ENCODE measurements around the gene FAM53B. TPM values are rescaled to one million over a fixed set of nuclear protein-coding genes. Genes with fewer than 3 reads are reported as not detected.
"Not testable (repeated sequence)": the region's sequence is repeated elsewhere in the genome, so short reads cannot be mapped to it uniquely, and the experiment has no call there.

Gene FAM53B
- total RNA-seq, 1 donor = 12.7 TPM

- Histone ChIP-seq H3K27ac (ENCODE audit: low read depth, low read length) (no peak overlapping the region), H3K9me3 (ENCODE audit: low read depth, low read length) (no peaks in the 10 kb centered on the region), H3K4me2 (ENCODE audit: insufficient read depth, low read length) (no peak overlapping the region), H2AFZ (ENCODE audit: low read length) (no peak overlapping the region), H3K79me2 (ENCODE audit: insufficient read depth, low read length) (no peaks in the 10 kb centered on the region), H3K36me3 (ENCODE audit: insufficient read depth, low read length) (no peaks in the 10 kb centered on the region), H3K27me3 (ENCODE audit: insufficient read depth, low read length) (no peaks in the 10 kb centered on the region), H4K20me1 (ENCODE audit: insufficient read depth, low read length) (no peaks in the 10 kb centered on the region), H3K4me1 (ENCODE audit: insufficient read depth, low read length) (no peaks in the 10 kb centered on the region), H3K4me3 (ENCODE audit: insufficient read depth, low read length) (no peak overlapping the region)
- no peak for TF ChIP-seq CTCF (IDR thresholded peaks at IDR 0.05; ENCODE audit: extremely low read depth, low read depth, low read length)
- DNase-seq (ENCODE audit: insufficient read length, low spot score, missing footprints) = no peak
Observed at GRCh38 chr10:124614003-124614659, 130.0 kb downstream of the FAM53B start.

- Histone ChIP-seq H3K4me2 (ENCODE audit: insufficient read depth, low read length) (no peak overlapping the region), H3K9me3 (ENCODE audit: low read depth, low read length) (no peaks in the 10 kb centered on the region), H4K20me1 (ENCODE audit: insufficient read depth, low read length) (no peaks in the 10 kb centered on the region), H3K4me1 (ENCODE audit: insufficient read depth, low read length) (no peaks in the 10 kb centered on the region), H3K4me3 (ENCODE audit: insufficient read depth, low read length) (no peak overlapping the region), H3K79me2 (ENCODE audit: insufficient read depth, low read length) (no peaks in the 10 kb centered on the region), H2AFZ (ENCODE audit: low read length) (no peak overlapping the region), H3K27ac (ENCODE audit: low read depth, low read length) (no peak overlapping the region), H3K27me3 (ENCODE audit: insufficient read depth, low read length) (no peaks in the 10 kb centered on the region), H3K36me3 (ENCODE audit: insufficient read depth, low read length) (no peaks in the 10 kb centered on the region)
- peak; percentile 92 for DNase-seq (ENCODE audit: insufficient read length, low spot score, missing footprints)
- no peak for TF ChIP-seq CTCF (IDR thresholded peaks at IDR 0.05; ENCODE audit: extremely low read depth, low read depth, low read length)
Observed at GRCh38 chr10:124612611-124613498, 131.3 kb downstream of the FAM53B start.

GRCh38 chr10:124611738-124612137 is 132.4 kb downstream of the FAM53B start:
- TF ChIP-seq CTCF (IDR thresholded peaks at IDR 0.05; ENCODE audit: extremely low read depth, low read depth, low read length) = no peak
- Histone ChIP-seq H3K36me3 (ENCODE audit: insufficient read depth, low read length) (no peaks in the 10 kb centered on the region), H3K4me2 (ENCODE audit: insufficient read depth, low read length) (no peak overlapping the region), H2AFZ (ENCODE audit: low read length) (no peak overlapping the region), H3K27me3 (ENCODE audit: insufficient read depth, low read length) (no peaks in the 10 kb centered on the region), H3K4me3 (ENCODE audit: insufficient read depth, low read length) (no peak overlapping the region), H3K79me2 (ENCODE audit: insufficient read depth, low read length) (no peaks in the 10 kb centered on the region), H3K27ac (ENCODE audit: low read depth, low read length) (no peak overlapping the region), H3K4me1 (ENCODE audit: insufficient read depth, low read length) (no peaks in the 10 kb centered on the region), H3K9me3 (ENCODE audit: low read depth, low read length) (no peaks in the 10 kb centered on the region), H4K20me1 (ENCODE audit: insufficient read depth, low read length) (no peaks in the 10 kb centered on the region)
- DNase-seq (ENCODE audit: insufficient read length, low spot score, missing footprints) = peak; percentile 84

GRCh38 chr10:124610851-124611250 is 133.3 kb downstream of the FAM53B start:
- H3K4me2 ChIP-seq (ENCODE audit: insufficient read depth, low read length); H4K20me1 ChIP-seq (ENCODE audit: insufficient read depth, low read length); H3K27ac ChIP-seq (ENCODE audit: low read depth, low read length); H3K4me1 ChIP-seq (ENCODE audit: insufficient read depth, low read length); DNase-seq (ENCODE audit: insufficient read length, low spot score, missing footprints); H3K79me2 ChIP-seq (ENCODE audit: insufficient read depth, low read length); H2AFZ ChIP-seq (ENCODE audit: low read length); H3K27me3 ChIP-seq (ENCODE audit: insufficient read depth, low read length); H3K36me3 ChIP-seq (ENCODE audit: insufficient read depth, low read length); H3K9me3 ChIP-seq (ENCODE audit: low read depth, low read length); H3K4me3 ChIP-seq (ENCODE audit: insufficient read depth, low read length): not testable (repeated sequence)

GRCh38 chr10:124610186-124610585 is 134.0 kb downstream of the FAM53B start:
- not testable (repeated sequence) for H3K79me2 ChIP-seq (ENCODE audit: insufficient read depth, low read length); H3K27ac ChIP-seq (ENCODE audit: low read depth, low read length); H3K36me3 ChIP-seq (ENCODE audit: insufficient read depth, low read length); H4K20me1 ChIP-seq (ENCODE audit: insufficient read depth, low read length); H3K4me2 ChIP-seq (ENCODE audit: insufficient read depth, low read length); H2AFZ ChIP-seq (ENCODE audit: low read length); H3K9me3 ChIP-seq (ENCODE audit: low read depth, low read length); H3K27me3 ChIP-seq (ENCODE audit: insufficient read depth, low read length); H3K4me1 ChIP-seq (ENCODE audit: insufficient read depth, low read length); H3K4me3 ChIP-seq (ENCODE audit: insufficient read depth, low read length)
- DNase-seq (ENCODE audit: insufficient read length, low spot score, missing footprints) = peak; percentile 85
